Measurements from ENCODE around the gene FKBP15. TPM values are rescaled to one million over a fixed set of nuclear protein-coding genes. Genes with fewer than 3 reads are reported as not detected.

FKBP15 gene
- total RNA-seq, 1 experiment from 2014 or later: 14.9 TPM

DNA sequence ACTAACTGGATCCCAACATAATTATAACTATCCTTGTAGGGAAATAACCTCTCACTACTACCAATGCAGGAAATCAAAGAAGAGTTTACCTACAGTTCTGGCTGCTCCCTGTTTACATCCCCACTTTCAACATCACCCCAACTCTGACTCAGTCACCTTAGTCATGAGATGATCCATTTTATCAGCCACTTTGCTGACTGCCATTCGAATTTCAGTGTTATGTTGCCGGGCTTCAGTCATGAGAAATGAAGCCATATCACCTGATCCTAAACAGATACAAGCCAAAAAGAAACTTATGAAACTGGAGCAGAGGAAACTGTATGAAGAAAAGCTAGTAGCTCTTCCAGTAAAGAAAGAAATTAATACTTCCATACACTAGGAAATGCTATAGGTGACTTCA is 36.5 kb downstream of the FKBP15 start (continued):
- TF ChIP-seq ATF6 (CRISPR knock-in tag; IDR thresholded peaks at IDR 0.05): no peak
- TF ChIP-seq NR1H2 (CRISPR knock-in tag; IDR thresholded peaks at IDR 0.05): no peak
- no peak for TF ChIP-seq NR2C2 (CRISPR knock-in tag; IDR thresholded peaks at IDR 0.05)
- TF ChIP-seq CBFB (CRISPR knock-in tag; IDR thresholded peaks at IDR 0.05; ENCODE audit: low read depth): no peak

GRCh38 chr9:113183956-113184488 is 37.1 kb downstream of the FKBP15 start:
- no peak overlapping the region for H3K4me3 Mint-ChIP-seq
- H3K27me3 Mint-ChIP-seq (ENCODE audit: low read depth): no peaks in the 10 kb centered on the region
- TF ChIP-seq MYBL2 (CRISPR knock-in tag; IDR thresholded peaks at IDR 0.05) (no peak), HMGA2 (CRISPR knock-in tag; IDR thresholded peaks at IDR 0.05) (no peak), NFATC4 (CRISPR knock-in tag; IDR thresholded peaks at IDR 0.05) (no peak), ZNF281 (CRISPR knock-in tag; IDR thresholded peaks at IDR 0.05) (no peak), ZSCAN18 (CRISPR knock-in tag; IDR thresholded peaks at IDR 0.05) (no peak), NR2C2 (CRISPR knock-in tag; IDR thresholded peaks at IDR 0.05) (no peak)
- H3K4me1 Mint-ChIP-seq: no peaks in the 10 kb centered on the region
- no peak for ATAC-seq
- ChIA-PET POLR2A (no interaction called here), CTCF (no interaction called here)
- peaks cover 49% of the 10 kb centered on the region for H3K36me3 Mint-ChIP-seq
- DNase-seq (ENCODE audit: low spot score): no peak
- H3K9me3 Mint-ChIP-seq: no peaks in the 10 kb centered on the region
- no peak overlapping the region for H3K27ac Mint-ChIP-seq

DNA sequence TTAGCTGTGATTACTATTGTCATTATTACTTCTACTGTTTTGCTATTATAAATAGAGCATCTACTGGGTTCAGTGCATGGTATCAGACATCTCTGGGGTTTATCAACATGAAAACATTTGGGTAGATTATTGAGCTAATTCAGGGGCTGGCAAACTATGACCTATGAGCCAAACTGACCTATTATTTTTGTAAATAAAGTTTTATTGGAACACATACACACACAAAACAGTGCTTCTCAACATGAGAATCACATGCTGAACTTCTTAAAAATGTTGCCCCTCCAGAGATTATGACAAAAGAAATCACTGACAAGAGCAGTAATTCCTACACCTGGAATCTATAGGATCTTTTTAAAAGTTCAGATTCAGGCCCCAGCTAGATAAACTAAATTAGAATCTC is 39.9 kb downstream of the FKBP15 start:
- H3K4me3 Mint-ChIP-seq: no peak overlapping the region
- no peak for DNase-seq (ENCODE audit: low spot score)
- H3K27ac Mint-ChIP-seq: no peak overlapping the region
- no peaks in the 10 kb centered on the region for H3K4me1 Mint-ChIP-seq
- H3K36me3 Mint-ChIP-seq: peaks cover 64% of the 10 kb centered on the region
- H3K9me3 Mint-ChIP-seq: no peaks in the 10 kb centered on the region
- TF ChIP-seq ZNF671 (CRISPR knock-in tag; IDR thresholded peaks at IDR 0.05) (no peak), RELA (CRISPR knock-in tag; IDR thresholded peaks at IDR 0.05; ENCODE audit: borderline replicate concordance) (no peak)
- TF ChIP-seq, protein P1, sequence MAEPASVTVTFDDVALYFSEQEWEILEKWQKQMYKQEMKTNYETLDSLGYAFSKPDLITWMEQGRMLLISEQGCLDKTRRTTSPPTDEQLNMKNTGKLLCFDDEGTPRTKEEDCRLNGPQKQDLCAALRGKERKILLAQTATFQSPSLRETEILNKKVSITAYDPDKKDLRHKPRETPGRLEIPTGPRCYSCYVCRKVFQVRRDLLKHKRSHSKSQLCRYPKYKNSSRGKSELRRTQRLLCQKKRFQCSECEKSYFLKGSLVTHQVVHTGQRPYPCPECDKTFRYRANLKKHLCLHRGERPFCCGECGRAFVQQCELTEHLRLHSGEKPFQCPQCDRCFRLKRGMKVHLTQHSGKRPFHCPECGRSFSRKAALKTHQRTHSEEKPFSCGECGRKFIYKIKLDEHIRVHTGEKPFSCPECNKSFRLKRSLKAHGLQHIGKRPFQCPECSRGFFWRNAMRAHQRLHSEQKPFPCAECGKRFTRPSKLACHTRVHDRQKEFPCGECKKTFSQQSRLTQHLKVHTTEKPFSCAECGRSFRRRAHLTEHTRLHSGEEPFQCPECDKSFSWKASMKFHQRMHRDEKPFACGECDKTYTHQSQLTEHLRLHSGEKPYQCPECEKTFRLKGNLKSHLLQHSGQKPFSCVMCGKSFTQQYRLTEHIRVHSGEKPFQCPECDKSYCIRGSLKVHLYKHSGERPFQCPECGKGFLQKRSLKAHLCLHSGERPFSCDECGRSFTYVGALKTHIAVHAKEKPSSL (CRISPR knock-in tag; conservative IDR thresholded peaks at IDR 0.05): no peak
- ChIA-PET CTCF (no interaction called here), POLR2A (no interaction called here)
- no peaks in the 10 kb centered on the region for H3K27me3 Mint-ChIP-seq (ENCODE audit: low read depth)
- ATAC-seq: no peak

DNA sequence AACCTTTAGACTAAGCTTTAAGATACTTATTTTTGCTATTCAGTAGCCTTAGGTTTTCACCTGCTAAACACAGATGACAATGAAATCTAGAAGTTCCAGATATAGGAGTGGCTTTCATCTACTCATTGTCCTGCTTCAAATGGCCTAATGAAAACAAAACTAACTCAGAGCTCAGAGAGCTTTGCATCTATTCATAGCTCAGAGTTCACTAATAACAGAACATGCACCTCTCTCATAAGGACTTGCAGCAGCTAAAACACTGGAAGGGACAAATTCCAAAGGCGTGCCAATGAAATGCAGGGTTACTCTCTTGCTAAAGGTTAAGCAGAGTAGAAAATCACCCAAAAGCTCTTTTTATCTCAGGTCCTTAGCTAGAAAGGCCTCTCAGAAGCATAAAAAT is 41.2 kb downstream of the FKBP15 start:
- CTCF ChIA-PET: interaction anchor here (0.6 kb wide), 1 partner anchor 73 kb away, joined by 5 read pairs; no protein-coding TSS in a partner anchor
- TF ChIP-seq GTF2I (CRISPR knock-in tag; conservative IDR thresholded peaks at IDR 0.05) (no peak), ZSCAN18 (CRISPR knock-in tag; IDR thresholded peaks at IDR 0.05) (no peak), ESRRA (CRISPR knock-in tag; IDR thresholded peaks at IDR 0.05; ENCODE audit: borderline replicate concordance) (no peak), FOXP4 (CRISPR knock-in tag; IDR thresholded peaks at IDR 0.05) (no peak)

More for the DNA sequence above, 41.2 kb downstream of the FKBP15 start:
- DNase-seq (ENCODE audit: low spot score) (no peak), ATAC-seq (no peak)
- no peak overlapping the region for H3K27ac Mint-ChIP-seq
- H3K4me3 Mint-ChIP-seq: no peak overlapping the region
- H3K9me3 Mint-ChIP-seq: no peaks in the 10 kb centered on the region
- H3K4me1 Mint-ChIP-seq: no peaks in the 10 kb centered on the region
- POLR2A ChIA-PET: no interaction called here
- no peaks in the 10 kb centered on the region for H3K27me3 Mint-ChIP-seq (ENCODE audit: low read depth)
- H3K36me3 Mint-ChIP-seq: peaks cover 59% of the 10 kb centered on the region
